Calu3 (cell line): ENCODE measurements around the gene ARHGEF6. TPM values are rescaled to one million over a fixed set of nuclear protein-coding genes. Genes with fewer than 3 reads are reported as not detected.

Experiments used
- BruUV-seq: library from RNA; stranded (reverse); fragments of 400-500 nt; replicated peaks from 2 replicates; lab custom pipeline; 2021; lab: Mats Ljungman, UMichigan
- CTCF ChIA-PET: fragments of 300-600 bp; sonication (Branson Sonifier 250); formaldehyde crosslinking; loops from one replicate; lab custom pipeline; 2022; ENCODE audit warnings: antibody characterized with exemption; lab: Charles Lee
- DNase-seq: peaks from one replicate; pipeline ENCODE4 v3.0.0; 2022
- H3K27ac Mint-ChIP-seq: one replicate; pipeline ENCODE4 v1.8.0; 2022; ENCODE audit warnings: mixed read lengths; ENCODE audit not compliant: unreplicated experiment
- H3K27me3 Mint-ChIP-seq: one replicate; pipeline ENCODE4 v1.8.0; 2022; ENCODE audit warnings: mixed read lengths; ENCODE audit not compliant: unreplicated experiment
- H3K36me3 Mint-ChIP-seq: one replicate; pipeline ENCODE4 v1.8.0; 2022; ENCODE audit warnings: mild to moderate bottlenecking, moderate library complexity, mixed read lengths; ENCODE audit not compliant: insufficient read depth, unreplicated experiment
- H3K4me1 Mint-ChIP-seq: one replicate; pipeline ENCODE4 v1.8.0; 2022; ENCODE audit warnings: mild to moderate bottlenecking, low read depth, mixed read lengths; ENCODE audit not compliant: unreplicated experiment
- H3K4me3 Mint-ChIP-seq: one replicate; pipeline ENCODE4 v1.8.0; 2022; ENCODE audit warnings: mild to moderate bottlenecking, low read depth, moderate library complexity, mixed read lengths; ENCODE audit not compliant: unreplicated experiment
- H3K9me3 Mint-ChIP-seq: one replicate; pipeline ENCODE4 v1.8.0; 2022; ENCODE audit warnings: low read depth, mixed read lengths; ENCODE audit not compliant: unreplicated experiment
- CTCF ChIP-seq: fragments of 200-600 bp; IDR thresholded peaks from one replicate; pipeline ENCODE4 v1.8.0; 2022; ENCODE audit warnings: antibody characterized with exemption; ENCODE audit not compliant: unreplicated experiment
- intact Hi-C: fragments of 100-400 bp; cut with micrococcal nuclease; formaldehyde crosslinking; loops from one replicate; pipeline ENCODE4 v1.10.0; 2022; ENCODE audit not compliant: unreplicated experiment
- total RNA-seq: library from RNA; stranded (reverse); gene quantifications from 2 replicates; pipeline ENCODE4 v1.2.3, GENCODE V29; 2022

ARHGEF6 gene
- total RNA-seq, 1 experiment from 2014 or later = 0.07 TPM

GRCh38 chrX:136754651-136755050 lies 26.1 kb downstream of the ARHGEF6 start:
- H3K36me3 Mint-ChIP-seq = no peaks in the 10 kb centered on the region
- BruUV-seq = no TSS peak
- no peaks in the 10 kb centered on the region for H3K9me3 Mint-ChIP-seq
- H3K27me3 Mint-ChIP-seq = no peaks in the 10 kb centered on the region
- intact Hi-C loops = no loop called here
- CTCF ChIA-PET = no interaction called here
- DNase-seq = no peak
- H3K27ac Mint-ChIP-seq = no peak overlapping the region
- H3K4me1 Mint-ChIP-seq = no peaks in the 10 kb centered on the region
- no peak for TF ChIP-seq CTCF
- H3K4me3 Mint-ChIP-seq = no peak overlapping the region

GRCh38 chrX:136752796-136753195 lies 27.9 kb downstream of the ARHGEF6 start:
- DNase-seq = no peak
- no peak for TF ChIP-seq CTCF
- BruUV-seq = no TSS peak
- CTCF ChIA-PET = interaction anchor here (0.7 kb wide), 1 partner anchor 61 kb away, joined by 5 read pairs; no protein-coding TSS in a partner anchor
- Mint-ChIP-seq H3K9me3 (no peaks in the 10 kb centered on the region), H3K36me3 (no peaks in the 10 kb centered on the region), H3K4me1 (no peaks in the 10 kb centered on the region), H3K27me3 (no peaks in the 10 kb centered on the region), H3K4me3 (no peak overlapping the region), H3K27ac (no peak overlapping the region)
- intact Hi-C loops = no loop called here

GRCh38 chrX:136752346-136752745 lies 28.4 kb downstream of the ARHGEF6 start:
- no TSS peak for BruUV-seq
- Mint-ChIP-seq H3K27ac (no peak overlapping the region), H3K4me3 (no peak overlapping the region), H3K4me1 (no peaks in the 10 kb centered on the region), H3K36me3 (no peaks in the 10 kb centered on the region), H3K27me3 (no peaks in the 10 kb centered on the region), H3K9me3 (no peaks in the 10 kb centered on the region)
- no peak for DNase-seq
- intact Hi-C loops = no loop called here
- no peak for TF ChIP-seq CTCF
- CTCF ChIA-PET = interaction anchor here (0.7 kb wide), 1 partner anchor 62 kb away, joined by 5 read pairs; no protein-coding TSS in a partner anchor

- no TSS peak for BruUV-seq
- Mint-ChIP-seq H3K27ac (no peak overlapping the region), H3K27me3 (peaks cover 7% of the 10 kb centered on the region), H3K4me1 (no peaks in the 10 kb centered on the region), H3K9me3 (no peaks in the 10 kb centered on the region), H3K36me3 (no peaks in the 10 kb centered on the region), H3K4me3 (no peak overlapping the region)
- CTCF ChIA-PET = no interaction called here
- no peak for TF ChIP-seq CTCF
- intact Hi-C loops = no loop called here
- no peak for DNase-seq
Observed at GRCh38 chrX:136750364-136750763, 30.4 kb downstream of the ARHGEF6 start.
